Epithelial cell of esophagus (primary cell): Measurements from ENCODE around the gene ZNF776.
"Not testable (repeated sequence)": the region's sequence is repeated elsewhere in the genome, so short reads cannot be mapped to it uniquely, and the experiment has no call there.

Source experiments
- DNase-seq: peaks from one replicate; pipeline ENCODE4 v3.0.0; 2010; ENCODE audit warnings: low read depth
- H3K4me3 ChIP-seq: 2 replicates; pipeline ENCODE4 v1.5.1; 2011; ENCODE audit warnings: mild to moderate bottlenecking, low read length, control low read depth
- TF ChIP-seq, protein P1 (sequence below): IDR thresholded peaks from 2 replicates; pipeline ENCODE4 v1.5.1; 2011; ENCODE audit warnings: low read depth, mild to moderate bottlenecking, low read length, control low read depth, inconsistent platforms; ENCODE audit not compliant: insufficient read depth; ENCODE audit errors: missing control alignments

Gene ZNF776

DNA sequence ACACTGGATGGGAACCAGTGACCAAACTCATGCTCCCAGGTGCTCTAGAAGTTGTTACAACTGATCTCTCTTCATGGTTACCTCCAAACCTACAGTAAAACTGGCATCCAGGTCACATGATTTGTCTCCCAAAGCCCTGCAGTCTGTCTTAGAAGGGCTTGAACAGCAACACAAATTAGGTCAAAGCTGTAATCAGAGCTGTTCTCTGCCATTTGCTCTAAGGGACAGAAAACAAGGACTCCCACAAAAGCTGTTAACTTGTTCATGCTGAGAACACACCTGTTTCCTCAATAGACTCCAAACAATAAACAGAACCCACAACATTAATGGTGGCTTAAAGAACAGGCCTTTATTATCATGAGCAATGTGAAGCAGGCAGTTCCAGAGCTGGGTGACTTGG is 27.2 kb upstream of the ZNF776 start:
- no peak for DNase-seq
- TF ChIP-seq, protein P1, sequence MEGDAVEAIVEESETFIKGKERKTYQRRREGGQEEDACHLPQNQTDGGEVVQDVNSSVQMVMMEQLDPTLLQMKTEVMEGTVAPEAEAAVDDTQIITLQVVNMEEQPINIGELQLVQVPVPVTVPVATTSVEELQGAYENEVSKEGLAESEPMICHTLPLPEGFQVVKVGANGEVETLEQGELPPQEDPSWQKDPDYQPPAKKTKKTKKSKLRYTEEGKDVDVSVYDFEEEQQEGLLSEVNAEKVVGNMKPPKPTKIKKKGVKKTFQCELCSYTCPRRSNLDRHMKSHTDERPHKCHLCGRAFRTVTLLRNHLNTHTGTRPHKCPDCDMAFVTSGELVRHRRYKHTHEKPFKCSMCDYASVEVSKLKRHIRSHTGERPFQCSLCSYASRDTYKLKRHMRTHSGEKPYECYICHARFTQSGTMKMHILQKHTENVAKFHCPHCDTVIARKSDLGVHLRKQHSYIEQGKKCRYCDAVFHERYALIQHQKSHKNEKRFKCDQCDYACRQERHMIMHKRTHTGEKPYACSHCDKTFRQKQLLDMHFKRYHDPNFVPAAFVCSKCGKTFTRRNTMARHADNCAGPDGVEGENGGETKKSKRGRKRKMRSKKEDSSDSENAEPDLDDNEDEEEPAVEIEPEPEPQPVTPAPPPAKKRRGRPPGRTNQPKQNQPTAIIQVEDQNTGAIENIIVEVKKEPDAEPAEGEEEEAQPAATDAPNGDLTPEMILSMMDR = no peak
- H3K4me3 ChIP-seq = no peak overlapping the region

DNA sequence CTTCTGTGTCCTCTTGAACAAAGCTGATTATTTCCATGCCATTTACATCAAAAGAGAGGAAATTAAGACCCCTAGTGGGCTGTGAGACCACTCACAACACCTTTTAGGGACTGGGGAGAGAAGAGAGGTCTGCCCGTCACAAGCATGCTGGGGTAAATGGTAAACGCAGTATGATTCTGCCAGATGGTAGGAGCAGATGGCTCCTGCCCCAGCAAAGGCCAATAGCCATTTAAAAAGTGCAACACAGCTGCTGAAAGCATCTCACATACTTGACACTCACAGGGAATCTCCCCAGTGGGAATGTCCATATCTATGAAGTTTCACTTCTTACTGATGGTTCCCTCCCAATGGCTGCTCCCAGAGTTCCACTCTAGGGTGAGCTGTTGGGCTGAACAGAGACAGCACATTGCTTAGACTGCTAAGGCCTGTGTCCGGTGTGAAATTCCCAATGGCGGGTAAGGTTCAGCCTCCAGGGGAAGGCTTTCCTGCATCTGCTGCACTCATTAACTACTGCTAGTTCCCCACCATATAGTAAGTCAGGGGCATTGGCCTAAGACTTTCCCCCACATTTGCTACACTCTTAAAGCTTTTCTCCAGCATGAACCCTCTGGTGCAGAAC is 26.6 kb upstream of the ZNF776 start:
- no peak for DNase-seq
- no peak overlapping the region for H3K4me3 ChIP-seq
- TF ChIP-seq, protein P1 = no peak

DNA sequence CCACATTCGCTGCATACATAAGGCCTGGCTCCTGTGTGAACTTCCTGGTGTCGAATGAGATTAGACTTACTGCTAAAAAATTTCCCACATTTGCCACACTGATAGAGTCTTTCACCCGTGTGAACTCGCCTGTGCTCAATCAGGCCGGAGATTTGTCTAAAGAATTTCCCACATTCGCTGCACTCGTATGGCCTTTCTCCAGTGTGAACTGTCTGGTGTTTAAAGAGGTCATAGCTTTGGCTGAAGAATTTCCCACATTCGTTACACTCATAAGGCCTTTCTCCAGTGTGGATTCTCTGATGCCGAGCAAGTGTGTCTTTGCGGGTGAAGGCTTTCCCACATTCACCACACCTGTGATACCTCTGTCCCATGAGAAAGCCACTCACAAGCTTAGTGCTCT is 25.7 kb upstream of the ZNF776 start:
- DNase-seq = no peak
- TF ChIP-seq, protein P1 = no peak
- H3K4me3 ChIP-seq = no peak overlapping the region

DNA sequence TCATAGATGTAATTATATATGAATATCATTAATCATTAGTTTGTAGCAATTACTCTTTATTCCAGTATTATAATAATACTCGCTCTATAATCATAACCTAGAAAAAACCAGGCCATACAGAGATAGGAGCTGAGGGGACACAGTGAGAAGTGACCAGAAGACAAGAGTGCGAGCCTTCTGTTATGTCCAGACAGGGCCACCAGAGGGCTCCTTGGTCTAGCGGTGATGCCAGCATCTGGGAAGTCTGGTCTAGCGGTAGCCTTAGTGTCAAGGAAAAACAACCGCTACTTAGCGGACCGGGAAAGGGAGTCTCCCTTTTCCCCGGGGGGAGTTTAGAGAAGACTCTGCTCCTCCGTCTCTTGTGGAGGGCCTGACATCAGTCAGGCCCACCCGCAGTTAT is 8.3 kb upstream of the ZNF776 start:
- TF ChIP-seq, protein P1 = peak; percentile 58
- H3K4me3 ChIP-seq = not testable (repeated sequence)
- DNase-seq = peak; percentile 48

DNA sequence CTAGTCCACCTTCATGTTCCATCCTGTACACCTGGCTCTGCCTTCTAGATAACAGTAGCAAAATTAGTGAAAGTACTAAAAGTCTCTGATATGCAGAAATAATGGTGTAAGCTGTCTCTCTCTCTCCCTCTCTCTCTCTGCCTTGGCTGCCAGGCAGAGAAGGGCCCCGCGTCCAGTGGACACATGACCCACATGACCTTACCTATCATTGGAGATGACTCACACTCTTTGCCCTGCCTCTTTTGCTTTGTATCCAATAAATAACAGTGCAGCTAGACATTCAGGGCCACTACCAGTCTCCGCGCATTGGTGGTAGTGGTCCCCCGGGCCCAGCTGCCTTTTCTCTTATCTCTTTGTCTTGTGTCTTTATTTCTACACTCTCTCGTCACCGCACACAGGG is 7.8 kb upstream of the ZNF776 start:
- not testable (repeated sequence) for H3K4me3 ChIP-seq, DNase-seq

DNA sequence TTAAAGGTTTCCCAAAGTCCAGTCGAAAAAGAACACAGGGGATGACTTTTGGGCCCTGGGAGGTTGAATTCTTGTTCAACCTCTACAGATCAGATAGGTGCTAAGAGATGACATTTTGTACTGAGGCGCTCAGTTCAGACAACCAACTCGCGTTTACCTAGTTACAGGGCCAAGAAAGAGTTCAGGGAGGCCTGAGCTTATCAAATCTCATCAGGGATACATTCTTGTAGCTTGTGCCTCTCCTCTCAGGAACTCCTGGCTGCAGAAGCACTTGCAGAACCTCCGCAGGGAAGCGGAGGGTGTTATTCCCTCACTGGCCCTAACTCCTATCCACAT is 825 bp downstream of the ZNF776 start:
- DNase-seq = no peak
- H3K4me3 ChIP-seq = peak overlapping the region; percentile 94
- TF ChIP-seq, protein P1 = no peak

DNA sequence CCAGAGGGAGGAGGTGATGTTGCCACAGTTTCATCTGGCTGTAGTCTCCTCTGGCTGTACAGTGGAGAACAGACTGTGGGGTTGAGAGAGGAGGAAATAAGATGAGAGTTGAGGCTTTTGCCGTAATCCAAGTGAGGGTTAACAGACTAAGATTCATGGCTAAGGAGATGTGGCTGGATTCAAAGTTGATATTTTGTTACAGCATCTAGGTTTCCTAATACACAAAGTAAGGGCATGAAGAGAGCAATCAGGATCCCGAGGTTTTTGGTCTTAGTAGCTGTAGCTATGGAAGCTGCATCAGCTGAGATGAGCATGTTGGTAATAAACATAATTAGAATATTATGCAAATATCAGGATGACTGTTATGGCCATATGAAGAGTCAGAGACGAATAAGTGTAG is 1.4 kb downstream of the ZNF776 start:
- H3K4me3 ChIP-seq = peak overlapping the region; percentile 94
- TF ChIP-seq, protein P1 = no peak
- no peak for DNase-seq
